ENCODE results near the gene ALCAM. TPM values are rescaled to one million over a fixed set of nuclear protein-coding genes. Genes with fewer than 3 reads are reported as not detected.

ALCAM gene
- total RNA-seq, 2 donors from 2014 or later, result 3.3 to 16.5 TPM

GRCh38 chr3:105368566-105369499 is 2.1 kb downstream of the ALCAM start:
- Histone ChIP-seq H3K4me3 (peak overlapping the region; percentile 43 to 60), H3K27me3 (no peaks in the 10 kb centered on the region), H3K9me3 (no peaks in the 10 kb centered on the region), H3K27ac (peak overlapping the region; percentile 25 to 67), H3K36me3 (no peaks in the 10 kb centered on the region), H3K4me1 (peaks cover 0 to 34% of the 10 kb centered on the region in 2 donors)
- DNase-seq (ENCODE audit: low spot score), result peak; percentile 61
- no peak for TF ChIP-seq CTCF (IDR thresholded peaks at IDR 0.05)

DNA sequence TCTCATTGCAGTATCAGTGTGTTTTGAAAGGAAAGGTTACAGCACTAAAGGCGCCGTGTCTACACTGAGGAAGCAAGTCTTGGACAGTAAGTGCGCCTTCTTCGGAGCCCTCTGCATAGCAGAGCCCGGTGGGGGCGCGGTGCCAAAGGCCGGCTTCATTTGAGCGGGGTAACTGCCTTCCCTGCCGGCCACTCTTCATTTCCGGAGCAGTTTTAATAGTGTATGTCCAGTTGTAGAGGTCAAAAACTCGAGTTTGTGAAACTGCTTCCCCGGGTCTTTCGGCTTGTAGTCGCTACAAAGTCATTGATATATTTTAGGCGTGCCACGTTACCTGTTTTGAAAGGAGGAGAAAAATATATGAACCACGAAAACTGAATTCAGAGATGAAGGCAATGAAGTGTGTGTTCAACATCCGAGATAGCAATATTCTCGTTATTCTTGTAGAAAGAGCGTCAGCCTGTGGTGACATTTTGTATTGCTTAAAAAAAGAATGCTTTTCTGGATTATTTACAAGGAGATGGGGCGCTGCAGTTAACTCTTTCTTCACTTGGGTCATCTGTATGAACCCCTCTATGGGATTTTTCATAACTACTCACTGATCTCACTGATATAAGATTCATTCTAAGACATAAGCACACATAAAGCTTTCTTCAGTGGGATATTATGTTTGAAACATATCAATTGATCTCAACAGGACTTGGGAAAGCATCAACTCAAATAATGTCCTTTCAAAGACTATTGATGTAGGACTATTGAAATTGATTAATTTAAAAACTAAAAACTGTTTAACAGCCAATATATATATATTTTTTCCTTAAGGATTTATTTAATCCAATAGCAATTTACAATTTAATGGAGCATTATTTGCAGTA is 3.0 kb downstream of the ALCAM start:
- Histone ChIP-seq H3K4me3 (peak overlapping the region; percentile 43 to 60), H3K9me3 (no peaks in the 10 kb centered on the region), H3K27ac (peak overlapping the region; percentile 25 to 67), H3K36me3 (no peaks in the 10 kb centered on the region), H3K27me3 (no peaks in the 10 kb centered on the region), H3K4me1 (peaks cover 0 to 34% of the 10 kb centered on the region in 2 donors)
- TF ChIP-seq CTCF (IDR thresholded peaks at IDR 0.05), result peak in 1 of 2 donors; percentile 67
- peak; percentile 72 for DNase-seq (ENCODE audit: low spot score)

- no peak for DNase-seq (ENCODE audit: low spot score)
- no peaks in the 10 kb centered on the region for H3K27me3 ChIP-seq
- no peaks in the 10 kb centered on the region for H3K9me3 ChIP-seq
- no peak for TF ChIP-seq CTCF (IDR thresholded peaks at IDR 0.05)
- H3K4me3 ChIP-seq, result no peak overlapping the region
- peaks cover 0 to 7% of the 10 kb centered on the region in 2 donors for H3K4me1 ChIP-seq
- H3K27ac ChIP-seq, result no peak overlapping the region
- no peaks in the 10 kb centered on the region for H3K36me3 ChIP-seq
Observed at GRCh38 chr3:105373383-105373782, 6.7 kb downstream of the ALCAM start.

GRCh38 chr3:105375750-105376511 is 9.2 kb downstream of the ALCAM start:
- Histone ChIP-seq H3K9me3 (no peaks in the 10 kb centered on the region), H3K27ac (no peak overlapping the region), H3K4me3 (no peak overlapping the region), H3K4me1 (no peaks in the 10 kb centered on the region), H3K27me3 (no peaks in the 10 kb centered on the region), H3K36me3 (no peaks in the 10 kb centered on the region)
- DNase-seq (ENCODE audit: low spot score), result no peak
- TF ChIP-seq CTCF (IDR thresholded peaks at IDR 0.05), result no peak

DNA sequence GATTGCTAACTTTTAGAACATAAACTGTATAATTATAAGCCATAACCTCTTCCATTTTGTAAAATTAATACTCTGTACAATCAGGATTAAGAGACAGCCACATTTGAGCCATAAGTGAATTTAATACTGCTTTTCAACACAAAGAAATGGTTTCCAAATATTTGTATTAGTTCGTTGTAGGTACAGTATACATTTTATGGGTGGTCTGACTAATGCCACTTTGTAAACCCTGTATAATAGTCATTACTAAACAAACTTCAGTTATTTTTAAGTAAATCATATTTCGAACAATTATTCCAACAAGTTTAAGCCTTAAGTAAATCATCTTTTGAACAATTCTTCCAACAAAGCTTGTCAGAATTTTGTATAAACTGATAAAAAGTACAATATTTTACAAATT is 11.0 kb downstream of the ALCAM start:
- H3K27ac ChIP-seq, result no peak overlapping the region
- H3K9me3 ChIP-seq, result no peaks in the 10 kb centered on the region
- no peak for TF ChIP-seq CTCF (IDR thresholded peaks at IDR 0.05)
- no peaks in the 10 kb centered on the region for H3K27me3 ChIP-seq
- no peaks in the 10 kb centered on the region for H3K4me1 ChIP-seq
- no peaks in the 10 kb centered on the region for H3K36me3 ChIP-seq
- no peak overlapping the region for H3K4me3 ChIP-seq
- DNase-seq (ENCODE audit: low spot score), result no peak
